Heart left ventricle (tissue), 16 donors: ENCODE data around the gene NDUFC1. TPM values are rescaled to one million over a fixed set of nuclear protein-coding genes. Genes with fewer than 3 reads are reported as not detected.

Experiments
- ATAC-seq, 4 donors: fragments of 200-7000 bp; cut with Tn5 transposase; one replicate each; pipeline ENCODE4 v1.9.1; 2020 to 2022; ENCODE audit warnings: moderate library complexity in 4 of 4, mild to moderate bottlenecking in 3 of 4, moderate number of reproducible peaks in 1 of 4
- DNase-seq, 5 donors: peaks; one replicate each; pipeline ENCODE4 v3.0.0-alpha.2; 2020
- H3K27ac ChIP-seq, 12 donors: fragments of 200-600 bp; sonication (generic) in 4 of 12; one replicate each; pipeline versions ENCODE4 v1.5.0 to v1.8.0; 2016 to 2022; ENCODE audit warnings: mild to moderate bottlenecking in 2 of 12
- H3K27me3 ChIP-seq, 9 donors: fragments of 200-600 bp; sonication (generic) in 2 of 9; one replicate each; pipeline versions ENCODE4 v1.5.1 to v1.8.0; 2016 to 2022; ENCODE audit warnings: mild to moderate bottlenecking in 3 of 9
- H3K36me3 ChIP-seq, 9 donors: fragments of 200-600 bp; sonication (generic) in 2 of 9; one replicate each; pipeline versions ENCODE4 v1.5.0 to v1.8.0; 2018 to 2022; ENCODE audit warnings: mild to moderate bottlenecking in 2 of 9
- H3K4me1 ChIP-seq, 12 donors: fragments of 200-600 bp; sonication (generic) in 4 of 12; one replicate each; pipeline versions ENCODE4 v1.5.0 to v1.8.0; 2016 to 2022; ENCODE audit warnings: mild to moderate bottlenecking in 3 of 12
- H3K4me3 ChIP-seq, 12 donors: fragments of 200-600 bp; sonication (generic) in 4 of 12; one replicate each; pipeline versions ENCODE4 v1.5.0 to v1.8.0; 2017 to 2022; ENCODE audit warnings: mild to moderate bottlenecking in 9 of 12, moderate library complexity in 4 of 12
- H3K9me3 ChIP-seq, 12 donors: fragments of 200-600 bp; sonication (generic) in 4 of 12; one replicate each; pipeline versions ENCODE4 v1.5.0 to v1.8.0; 2016 to 2022; ENCODE audit warnings: mild to moderate bottlenecking in 1 of 12
- POLR2A ChIP-seq, 2 donors: fragments of 450-650 bp; IDR thresholded peaks; one replicate each; pipeline ENCODE4 v1.6.1; 2017; ENCODE audit warnings: antibody characterized with exemption in 2 of 2, mild to moderate bottlenecking in 2 of 2, moderate library complexity in 2 of 2
- WGBS, 4 donors: extraction: QIAGEN DNeasy Blood & Tissue Kit in 2 of 4; methylation state at CpG; one replicate each; pipeline versions ENCODE4 v1.1.5 to v1.1.7; 2013 to 2018; 5-methylcytosine and 5-hydroxymethylcytosine counted together
- intact Hi-C, 10 donors: fragments of 100-400 bp; cut with DNase I; formaldehyde crosslinking; loops; one replicate each; pipeline versions ENCODE4 v1.11.1 to v1.14.2; 2022
- polyA plus RNA-seq, 2 donors: library from polyadenylated mRNA; stranded (reverse); fragments of 200-250 nt; gene quantifications; one replicate each; pipeline ENCODE4 v1.2.3, GENCODE V29; 2013
- total RNA-seq, 9 donors: library from RNA; depleted of rRNA in 2 of 9; stranded (reverse); fragments of >200 nt in 2 of 9; fragmentation: NEBNext Ultra II Directional in 3 of 9; extraction: Animal tissue kit (Norgen Biotek cat#: 25700) in 3 of 9; gene quantifications; one replicate each; pipeline versions ENCODE4 v1.1.0 to v1.2.4, GENCODE V29; 2016 to 2023
- TF ChIP-seq, protein P1 (sequence below), 12 donors: fragments of 200-600 bp; sonication (generic) in 4 of 12; IDR thresholded peaks; one replicate each; pipeline versions ENCODE4 v1.5.0 to v1.8.0; 2018 to 2022; ENCODE audit warnings: antibody characterized with exemption in 12 of 12, mild to moderate bottlenecking in 5 of 12
- donor health status: ischemic (EF 13 %, LVEDD 7.1; RV severe dilation, severe dysfunction).
- donor health status: healthy with polysubstance abuse.
- donor health status: DM: no; HTN: yes; CAD: no.
- donor health status: DM: no; HTN: no; CAD: no.
- donor health status: ischemic (EF 25% LVEDD 6.9; RV normal size, moderate dysfunction).
- donor health status: ischemic (EF 25% LVEDD 5.7; RV mildly dilated, moderate dysfunction).
- donor health status: healthy.
- donor health status: DM: yes; HTN: yes; CAD: no.
- donor health status: ischemic (EF 35%, LVEDD 5.7; RV mildly dilated, moderate dysfunction).
- donor health status: nonischemic (EF 11% LVEDD 7.7; RV severe dilation, severe dysfunction).
- donor health status: DM: yes; HTN: yes; CAD: no.
- donor health status: PGD.
- donor health status: ischemic (EF 29% LVEDD 5.4; RV normal size, mild dysfunction).
- donor health status: nonischemic (EF 23%, LVEDD 6.1; RV moderate dilation, normal function).

NDUFC1 gene
- total and polyA plus RNA-seq, 11 donors, result 85.0 to 376 (median 178) TPM

DNA sequence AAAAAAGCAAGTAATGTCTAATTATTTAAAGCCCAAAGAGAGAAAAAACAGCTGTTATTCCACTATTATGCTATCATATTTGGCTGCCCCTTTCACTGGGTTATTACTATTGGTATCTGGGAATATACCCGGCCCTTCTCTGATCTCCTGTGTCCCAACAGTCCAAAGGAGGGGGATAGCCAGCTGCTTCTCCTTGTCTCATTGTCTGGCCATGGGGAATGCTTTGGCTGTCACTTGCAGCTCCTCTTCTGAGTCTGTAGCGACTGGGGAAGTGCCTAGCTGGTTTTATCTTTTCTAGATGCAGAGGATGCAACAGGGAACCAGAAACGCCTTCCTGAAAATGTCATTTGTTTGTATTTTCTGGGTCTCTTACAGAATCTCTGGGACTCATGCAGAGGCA is 56.1 kb downstream of the NDUFC1 start:
- no peak for TF ChIP-seq POLR2A (IDR thresholded peaks at IDR 0.05)
- TF ChIP-seq, protein P1, sequence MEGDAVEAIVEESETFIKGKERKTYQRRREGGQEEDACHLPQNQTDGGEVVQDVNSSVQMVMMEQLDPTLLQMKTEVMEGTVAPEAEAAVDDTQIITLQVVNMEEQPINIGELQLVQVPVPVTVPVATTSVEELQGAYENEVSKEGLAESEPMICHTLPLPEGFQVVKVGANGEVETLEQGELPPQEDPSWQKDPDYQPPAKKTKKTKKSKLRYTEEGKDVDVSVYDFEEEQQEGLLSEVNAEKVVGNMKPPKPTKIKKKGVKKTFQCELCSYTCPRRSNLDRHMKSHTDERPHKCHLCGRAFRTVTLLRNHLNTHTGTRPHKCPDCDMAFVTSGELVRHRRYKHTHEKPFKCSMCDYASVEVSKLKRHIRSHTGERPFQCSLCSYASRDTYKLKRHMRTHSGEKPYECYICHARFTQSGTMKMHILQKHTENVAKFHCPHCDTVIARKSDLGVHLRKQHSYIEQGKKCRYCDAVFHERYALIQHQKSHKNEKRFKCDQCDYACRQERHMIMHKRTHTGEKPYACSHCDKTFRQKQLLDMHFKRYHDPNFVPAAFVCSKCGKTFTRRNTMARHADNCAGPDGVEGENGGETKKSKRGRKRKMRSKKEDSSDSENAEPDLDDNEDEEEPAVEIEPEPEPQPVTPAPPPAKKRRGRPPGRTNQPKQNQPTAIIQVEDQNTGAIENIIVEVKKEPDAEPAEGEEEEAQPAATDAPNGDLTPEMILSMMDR (IDR thresholded peaks at IDR 0.05), result no peak
- no peaks in the 10 kb centered on the region for H3K9me3 ChIP-seq
- no peaks in the 10 kb centered on the region for H3K36me3 ChIP-seq
- no peak overlapping the region for H3K4me3 ChIP-seq
- DNase-seq (no peak), ATAC-seq (peak in 2 of 4 donors; percentile 22 to 39)
- H3K27ac ChIP-seq, result peak overlapping the region in 5 of 12 donors; percentile 2 to 53 (median 14)
- intact Hi-C loops, result no loop called here
- no peaks in the 10 kb centered on the region for H3K27me3 ChIP-seq
- H3K4me1 ChIP-seq, result peaks cover 0 to 3% (median 0%) of the 10 kb centered on the region in 12 donors
- WGBS, 4 donors, result 69 to 82% (median 78%) methylated on average over 3 of the region's 3 CpGs

DNA sequence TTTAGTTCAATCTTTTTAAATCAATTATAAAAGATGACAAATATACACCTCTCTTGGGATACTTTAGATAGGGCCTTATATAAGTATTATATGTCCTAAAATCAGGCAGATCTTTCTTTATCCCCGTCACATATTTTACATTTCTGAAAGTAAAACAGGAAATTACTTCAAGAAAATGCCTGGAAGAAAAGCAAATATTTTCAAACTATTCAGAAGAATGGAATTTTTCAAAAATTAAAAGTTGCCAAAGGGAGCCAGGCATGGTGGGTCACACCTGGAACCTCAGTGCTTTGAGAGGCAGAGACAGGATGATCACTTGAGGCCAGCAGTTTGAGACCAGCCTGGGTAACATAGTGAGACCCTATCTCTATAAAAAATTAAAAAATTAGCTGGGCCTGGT is 56.7 kb downstream of the NDUFC1 start:
- no peaks in the 10 kb centered on the region for H3K9me3 ChIP-seq
- no peaks in the 10 kb centered on the region for H3K27me3 ChIP-seq
- H3K4me1 ChIP-seq, result peaks cover 0 to 3% (median 0%) of the 10 kb centered on the region in 12 donors
- WGBS, 4 donors, result 78 to 85% (median 82%) methylated on average over 1 of the region's 1 CpG
- ATAC-seq (no peak), DNase-seq (no peak)
- peak overlapping the region in 5 of 12 donors; percentile 7 to 53 (median 14) for H3K27ac ChIP-seq
- intact Hi-C loops, result no loop called here
- TF ChIP-seq, protein P1 (IDR thresholded peaks at IDR 0.05), result no peak
- TF ChIP-seq POLR2A (IDR thresholded peaks at IDR 0.05), result no peak
- no peaks in the 10 kb centered on the region for H3K36me3 ChIP-seq
- H3K4me3 ChIP-seq, result no peak overlapping the region

DNA sequence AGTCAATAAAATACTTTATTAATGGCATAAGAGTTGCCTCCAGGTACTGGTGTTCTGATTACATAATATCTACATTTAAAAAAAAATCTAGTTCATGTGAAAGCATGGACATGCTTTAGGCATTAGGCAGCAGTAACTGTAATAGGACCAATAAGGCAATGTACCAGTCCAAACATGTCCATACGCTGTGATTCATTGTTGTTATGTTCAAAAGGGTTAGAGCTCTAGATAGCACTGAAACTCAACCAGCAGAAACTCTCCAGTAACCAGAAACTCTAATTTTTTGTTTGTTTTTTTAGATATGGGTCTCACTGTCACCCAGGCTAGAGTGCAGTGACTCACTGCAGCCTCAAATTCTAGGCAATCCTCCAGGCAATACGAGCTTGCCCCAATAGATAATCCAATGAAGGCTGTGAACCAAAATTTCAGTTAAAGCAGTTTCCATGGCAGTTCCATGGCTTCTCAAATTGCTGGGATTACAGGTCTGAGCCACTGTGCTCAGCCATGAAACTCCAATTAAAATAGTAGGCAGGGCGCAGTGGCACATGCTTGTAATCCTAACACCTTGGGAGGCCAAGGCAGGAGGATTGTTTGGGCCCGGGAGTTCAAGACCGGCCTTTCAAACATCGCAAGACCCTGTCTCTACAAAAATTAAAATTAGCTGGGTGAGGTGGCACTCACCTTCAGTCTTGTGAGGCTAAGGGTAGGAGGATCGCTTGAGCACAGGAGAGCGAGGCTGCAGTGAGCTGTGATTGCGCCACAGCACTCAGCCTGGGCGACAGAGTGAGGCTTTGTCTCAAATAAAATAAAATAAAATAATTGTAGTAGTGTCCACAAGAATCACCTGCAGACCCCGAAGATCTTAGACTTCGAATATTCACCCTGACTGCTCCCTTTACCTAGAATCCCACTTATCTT is 58.6 kb downstream of the NDUFC1 start:
- WGBS, 4 donors, result 88 to 93% (median 92%) methylated on average over 12 of the region's 12 CpGs
- intact Hi-C loops, result no loop called here
- TF ChIP-seq, protein P1 (IDR thresholded peaks at IDR 0.05), result no peak
- H3K27ac ChIP-seq, result peak overlapping the region in 3 of 12 donors; percentile 13 to 57 (median 20)
- H3K4me3 ChIP-seq, result no peak overlapping the region
- no peaks in the 10 kb centered on the region for H3K36me3 ChIP-seq
- H3K27me3 ChIP-seq, result no peaks in the 10 kb centered on the region
- ATAC-seq, result peak in 3 of 4 donors; percentile 60 to 86 (median 64)
- peaks cover 0 to 7% (median 0%) of the 10 kb centered on the region in 12 donors for H3K9me3 ChIP-seq
- peaks cover 0 to 3% (median 0%) of the 10 kb centered on the region in 12 donors for H3K4me1 ChIP-seq
- no peak for DNase-seq

DNA sequence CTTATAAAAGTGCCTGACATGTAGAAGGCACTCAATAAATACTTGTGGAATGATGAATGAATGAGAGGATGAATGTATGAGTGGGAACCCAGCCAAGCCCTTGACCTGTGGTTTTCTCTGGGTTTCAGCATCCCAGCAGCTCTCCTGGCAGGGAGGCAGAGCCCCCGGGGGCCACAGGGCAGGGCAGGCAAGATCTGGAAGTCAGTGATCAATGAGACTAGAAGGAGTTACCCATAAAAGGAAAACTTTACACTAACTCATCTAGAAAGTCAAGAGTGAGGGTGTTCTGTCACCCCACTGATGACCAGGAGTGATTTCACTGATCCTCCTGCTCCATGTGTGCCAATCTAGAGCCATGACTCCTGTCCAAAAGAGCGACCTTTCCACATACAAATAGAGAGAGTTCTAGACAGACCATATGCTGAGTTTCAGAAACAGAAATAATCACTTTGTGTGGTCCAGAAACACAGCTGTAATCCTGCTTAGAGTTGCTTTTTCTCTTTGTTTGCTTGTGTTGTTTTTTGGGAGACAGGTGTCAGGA is 59.7 kb downstream of the NDUFC1 start:
- Histone ChIP-seq H3K36me3 (no peaks in the 10 kb centered on the region), H3K9me3 (peaks cover 0 to 8% (median 0%) of the 10 kb centered on the region in 12 donors), H3K4me1 (peaks cover 0 to 3% (median 0%) of the 10 kb centered on the region in 12 donors), H3K27me3 (no peaks in the 10 kb centered on the region), H3K4me3 (no peak overlapping the region), H3K27ac (no peak overlapping the region)
- intact Hi-C loops, result no loop called here
- ATAC-seq (no peak), DNase-seq (no peak)
- 86 to 93% (median 90%) methylated on average over 2 of the region's 2 CpGs for WGBS, 4 donors
- TF ChIP-seq POLR2A (IDR thresholded peaks at IDR 0.05), result no peak
- TF ChIP-seq, protein P1 (IDR thresholded peaks at IDR 0.05), result no peak
